IPS DF 4.7 (cell line): Measurements from ENCODE around the gene ACYP2.

ENCODE experiments used
- DNase-seq: peaks from one replicate; pipeline ENCODE4 v3.0.0-alpha.2; 2013; ENCODE audit warnings: low spot score; ENCODE audit errors: extremely low read depth

Gene ACYP2

GRCh38 chr2:54212456-54212855, 97.0 kb downstream of the ACYP2 start:
- DNase-seq: no peak

- no peak for DNase-seq
Observed at GRCh38 chr2:54213082-54213481, 97.7 kb downstream of the ACYP2 start.

GRCh38 chr2:54224997-54225396, 109.6 kb downstream of the ACYP2 start:
- no peak for DNase-seq

- no peak for DNase-seq
Observed at GRCh38 chr2:54226260-54226659, 110.8 kb downstream of the ACYP2 start.

GRCh38 chr2:54227798-54228197, 112.4 kb downstream of the ACYP2 start:
- DNase-seq: no peak

- DNase-seq: no peak
Observed at GRCh38 chr2:54228945-54229344, 113.5 kb downstream of the ACYP2 start.

GRCh38 chr2:54233832-54234649, 118.6 kb downstream of the ACYP2 start:
- no peak for DNase-seq

- no peak for DNase-seq
Observed at GRCh38 chr2:54237428-54237827, 122.0 kb downstream of the ACYP2 start.

GRCh38 chr2:54239427-54239826, 124.0 kb downstream of the ACYP2 start:
- DNase-seq: no peak

- no peak for DNase-seq
Observed at GRCh38 chr2:54240515-54241469, 125.4 kb downstream of the ACYP2 start.

GRCh38 chr2:54247115-54247514, 131.7 kb downstream of the ACYP2 start:
- no peak for DNase-seq

- DNase-seq: no peak
Observed at GRCh38 chr2:54249629-54250028, 134.2 kb downstream of the ACYP2 start.

- no peak for DNase-seq
Observed at GRCh38 chr2:54254180-54254579, 138.8 kb downstream of the ACYP2 start.

- no peak for DNase-seq
Observed at GRCh38 chr2:54255230-54256090, 140.0 kb downstream of the ACYP2 start.

GRCh38 chr2:54256091-54256694, 140.8 kb downstream of the ACYP2 start, which contains the start of gene TSPYL6:
TSS of gene TSPYL6 (minus strand) at chr2:54256229. CDS start at chr2:54256151, 78 bp downstream.
- no peak for DNase-seq

GRCh38 chr2:54258166-54258565, 142.8 kb downstream of the ACYP2 start:
- DNase-seq: no peak

- no peak for DNase-seq
Observed at GRCh38 chr2:54259413-54260240, 144.2 kb downstream of the ACYP2 start.

- no peak for DNase-seq
Observed at GRCh38 chr2:54260241-54260595, 144.8 kb downstream of the ACYP2 start.

- no peak for DNase-seq
Observed at GRCh38 chr2:54261537-54261936, 146.1 kb downstream of the ACYP2 start.
